ENCODE results near the gene GNA12. TPM values are rescaled to one million over a fixed set of nuclear protein-coding genes. Genes with fewer than 3 reads are reported as not detected.

Gene GNA12
- total RNA-seq, 1 donor from 2014 or later = 29.5 TPM

DNA sequence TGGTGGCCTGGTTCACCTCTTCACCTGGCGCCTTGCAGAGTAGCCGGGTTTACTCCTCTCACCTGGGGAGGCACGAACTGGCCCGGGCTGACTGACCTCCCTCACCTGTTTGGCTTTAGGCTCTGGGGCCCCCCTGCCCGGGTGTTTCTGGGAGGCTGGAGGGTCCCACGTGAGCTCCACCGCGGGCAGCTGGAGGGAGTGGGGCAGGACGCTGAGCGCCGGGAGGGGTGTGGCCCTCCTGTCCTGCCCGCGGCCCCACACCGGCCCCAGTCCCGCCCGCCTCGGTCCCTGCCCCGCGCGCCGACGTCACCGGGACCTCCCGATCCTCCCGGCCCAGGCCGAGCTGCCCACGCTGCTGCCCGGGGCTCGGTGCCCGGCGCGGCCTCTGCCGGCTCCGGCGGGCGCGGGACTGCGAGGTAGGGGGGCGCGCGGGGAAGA, 156.2 kb downstream of the GNA12 start, which contains the start of gene AMZ1:
TSS of gene AMZ1 (plus strand) at position 322 of the 438 bp plus-strand sequence. CDS start 12,250 bp downstream, outside the sequence.
- intact Hi-C loops (cut with DNase I) = loop anchor here (10.0 kb wide), 2 partner anchors 113 to 213 kb away; partner anchors contain the start of gene GRIFIN
- no peaks in the 10 kb centered on the region for H3K36me3 ChIP-seq
- H3K9me3 ChIP-seq = no peaks in the 10 kb centered on the region
- no peak for DNase-seq (ENCODE audit: extremely low spot score in 2 of 2)
- peak within 1 kb of the TSS; percentile 34 to 42 for H3K4me3 ChIP-seq
- no peak for TF ChIP-seq POLR2AphosphoS5 (IDR thresholded peaks at IDR 0.05; ENCODE audit: insufficient read depth in 1 of 2, low read depth in 1 of 2)
- TF ChIP-seq, protein P1, sequence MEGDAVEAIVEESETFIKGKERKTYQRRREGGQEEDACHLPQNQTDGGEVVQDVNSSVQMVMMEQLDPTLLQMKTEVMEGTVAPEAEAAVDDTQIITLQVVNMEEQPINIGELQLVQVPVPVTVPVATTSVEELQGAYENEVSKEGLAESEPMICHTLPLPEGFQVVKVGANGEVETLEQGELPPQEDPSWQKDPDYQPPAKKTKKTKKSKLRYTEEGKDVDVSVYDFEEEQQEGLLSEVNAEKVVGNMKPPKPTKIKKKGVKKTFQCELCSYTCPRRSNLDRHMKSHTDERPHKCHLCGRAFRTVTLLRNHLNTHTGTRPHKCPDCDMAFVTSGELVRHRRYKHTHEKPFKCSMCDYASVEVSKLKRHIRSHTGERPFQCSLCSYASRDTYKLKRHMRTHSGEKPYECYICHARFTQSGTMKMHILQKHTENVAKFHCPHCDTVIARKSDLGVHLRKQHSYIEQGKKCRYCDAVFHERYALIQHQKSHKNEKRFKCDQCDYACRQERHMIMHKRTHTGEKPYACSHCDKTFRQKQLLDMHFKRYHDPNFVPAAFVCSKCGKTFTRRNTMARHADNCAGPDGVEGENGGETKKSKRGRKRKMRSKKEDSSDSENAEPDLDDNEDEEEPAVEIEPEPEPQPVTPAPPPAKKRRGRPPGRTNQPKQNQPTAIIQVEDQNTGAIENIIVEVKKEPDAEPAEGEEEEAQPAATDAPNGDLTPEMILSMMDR (IDR thresholded peaks at IDR 0.05) = no peak
- TF ChIP-seq POLR2A (IDR thresholded peaks at IDR 0.05) = no peak
- H3K4me1 ChIP-seq = peaks cover 30% of the 10 kb centered on the region
- no peaks in the 10 kb centered on the region for H3K27me3 ChIP-seq
- H3K27ac ChIP-seq = peak within 1 kb of the TSS; percentile 76

DNA sequence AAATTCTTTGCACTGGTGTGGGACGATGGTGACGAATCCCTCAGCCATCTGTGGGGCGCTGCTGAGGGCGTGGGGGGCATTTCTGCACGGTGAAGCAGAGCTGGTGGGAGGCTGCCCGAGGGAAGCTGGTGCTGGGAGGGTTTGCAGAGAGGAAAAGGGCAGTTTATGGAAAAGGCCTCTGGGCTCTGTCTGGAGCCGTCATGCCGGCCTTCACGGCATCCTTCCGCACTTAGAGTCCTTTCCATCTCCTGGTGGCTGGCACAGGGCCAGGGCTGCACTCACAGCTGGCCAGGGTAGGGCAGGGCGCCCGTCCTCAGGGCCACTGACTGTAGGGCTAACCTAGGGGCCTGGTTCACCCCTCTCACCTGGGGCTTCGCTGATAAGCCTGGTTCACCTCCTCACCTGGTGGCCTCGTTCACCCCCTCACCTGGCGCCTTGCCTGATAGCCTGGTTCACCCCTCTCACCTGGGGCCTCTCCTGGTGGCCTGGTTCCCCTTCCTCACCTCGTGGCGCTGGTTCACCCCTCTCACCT, 156.7 kb downstream of the GNA12 start:
- H3K4me3 ChIP-seq = peak overlapping the region; percentile 34 to 42
- TF ChIP-seq POLR2A (IDR thresholded peaks at IDR 0.05) (no peak), POLR2AphosphoS5 (IDR thresholded peaks at IDR 0.05; ENCODE audit: insufficient read depth in 1 of 2, low read depth in 1 of 2) (no peak)
- TF ChIP-seq, protein P1 (IDR thresholded peaks at IDR 0.05) = no peak

DNA sequence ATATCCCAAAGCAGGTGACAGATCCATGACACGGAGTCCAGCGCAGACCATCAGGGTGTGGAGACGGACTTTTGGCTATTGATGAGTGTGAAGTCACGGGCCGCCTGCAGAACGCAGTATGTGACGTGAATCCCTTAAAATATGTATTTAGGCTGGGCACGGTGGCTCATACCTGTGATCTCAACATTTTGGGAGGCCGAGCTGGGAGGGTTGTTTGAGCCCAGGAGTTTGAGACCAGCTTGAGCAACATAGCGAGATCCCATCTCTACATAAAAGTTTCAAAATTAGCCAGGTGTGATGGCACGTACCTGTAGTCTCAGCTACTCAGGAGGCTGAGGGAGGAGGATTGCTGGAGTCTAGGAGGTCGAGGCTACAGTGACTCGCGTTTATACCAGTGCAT, 158.0 kb downstream of the GNA12 start:
- DNase-seq (ENCODE audit: extremely low spot score in 2 of 2) = no peak
- TF ChIP-seq, protein P1 (IDR thresholded peaks at IDR 0.05) = no peak
- no peak for TF ChIP-seq POLR2A (IDR thresholded peaks at IDR 0.05)
- TF ChIP-seq POLR2AphosphoS5 (IDR thresholded peaks at IDR 0.05; ENCODE audit: insufficient read depth in 1 of 2, low read depth in 1 of 2) = no peak
- H3K4me1 ChIP-seq = peaks cover 30% of the 10 kb centered on the region
- intact Hi-C loops (cut with DNase I) = loop anchor here (10.0 kb wide), 2 partner anchors 111 to 211 kb away; partner anchors contain the start of gene GRIFIN
- H3K36me3 ChIP-seq = no peaks in the 10 kb centered on the region
- H3K27me3 ChIP-seq = no peaks in the 10 kb centered on the region
- no peak overlapping the region for H3K4me3 ChIP-seq
- no peak overlapping the region for H3K27ac ChIP-seq
- no peaks in the 10 kb centered on the region for H3K9me3 ChIP-seq

More for the DNA sequence above, 156.7 kb downstream of the GNA12 start:
- DNase-seq (ENCODE audit: extremely low spot score in 2 of 2) = no peak
- Histone ChIP-seq H3K36me3 (no peaks in the 10 kb centered on the region), H3K9me3 (no peaks in the 10 kb centered on the region), H3K4me1 (peaks cover 30% of the 10 kb centered on the region), H3K27ac (no peak overlapping the region), H3K27me3 (no peaks in the 10 kb centered on the region)
- intact Hi-C loops (cut with DNase I) = loop anchor here (10.0 kb wide), 2 partner anchors 113 to 213 kb away; partner anchors contain the start of gene GRIFIN

DNA sequence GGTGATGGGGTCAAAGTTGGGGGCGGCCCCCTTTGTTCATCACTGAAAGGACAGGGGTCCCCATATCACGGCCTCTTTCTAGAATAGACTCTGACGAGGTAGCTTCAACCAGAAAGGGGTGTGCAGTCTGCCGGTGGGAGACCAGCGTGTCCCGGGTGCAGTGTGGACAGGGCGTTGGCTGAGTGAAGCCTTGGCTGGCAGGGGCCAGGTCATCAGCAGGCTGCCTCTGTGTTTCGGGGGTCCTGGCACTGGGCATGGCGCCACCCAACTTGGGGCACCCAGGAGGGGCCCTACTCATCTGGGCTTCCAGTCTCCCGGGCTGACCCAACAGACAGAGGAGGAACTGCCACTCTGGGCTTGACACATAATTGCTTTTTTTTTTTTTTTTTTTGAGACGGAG, 159.6 kb downstream of the GNA12 start:
- Histone ChIP-seq H3K9me3 (no peaks in the 10 kb centered on the region), H3K4me1 (peaks cover 31% of the 10 kb centered on the region), H3K4me3 (no peak overlapping the region), H3K27me3 (no peaks in the 10 kb centered on the region), H3K36me3 (no peaks in the 10 kb centered on the region), H3K27ac (no peak overlapping the region)
- TF ChIP-seq POLR2A (IDR thresholded peaks at IDR 0.05) = no peak
- no peak for DNase-seq (ENCODE audit: extremely low spot score in 2 of 2)
- intact Hi-C loops (cut with DNase I) = loop anchor here (10.0 kb wide), 2 partner anchors 110 to 210 kb away; partner anchors contain the start of gene GRIFIN

DNA sequence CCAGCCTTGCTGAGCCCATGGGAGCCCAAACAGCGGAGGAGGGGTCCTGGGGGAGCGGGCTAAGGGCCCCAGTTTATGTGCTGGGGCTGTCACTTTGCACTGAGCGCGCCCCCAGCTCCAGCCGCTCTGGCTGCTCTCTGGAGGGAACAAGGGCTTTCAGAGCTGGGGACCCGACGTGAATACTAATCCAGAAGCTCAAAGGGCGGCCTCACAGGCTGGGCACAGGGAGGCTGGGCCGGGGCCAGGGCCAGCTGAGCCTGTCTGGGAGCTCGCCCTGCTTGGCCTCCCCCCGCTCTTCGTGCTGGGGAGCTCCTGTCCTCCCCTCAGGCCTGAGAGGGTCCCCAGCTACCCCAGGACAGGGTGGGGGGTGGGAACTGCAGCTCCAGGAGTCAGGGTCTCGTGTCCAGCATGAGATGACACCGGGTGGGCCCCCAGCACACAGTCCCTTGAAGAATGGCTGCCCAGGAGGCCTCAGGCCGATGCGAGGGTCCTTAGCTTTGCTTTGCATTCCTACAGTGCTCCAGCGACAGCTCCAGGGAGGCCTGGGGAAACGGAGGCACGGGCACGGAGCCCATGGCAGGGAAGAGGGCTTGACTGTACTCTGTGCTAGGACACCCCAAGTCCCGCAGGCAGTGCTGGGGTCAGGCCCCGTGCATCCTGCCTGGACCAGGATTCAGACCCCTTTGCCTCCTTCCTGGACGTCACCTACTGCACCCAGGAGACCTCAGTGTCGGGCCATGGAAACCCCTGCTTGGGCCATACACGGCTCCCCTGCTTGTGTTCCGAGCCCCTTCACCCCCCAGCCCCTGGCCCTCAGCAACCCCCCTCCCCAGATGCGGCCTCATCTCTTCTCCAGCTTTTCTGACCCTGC, 161.9 kb downstream of the GNA12 start:
- H3K4me3 ChIP-seq = no peak overlapping the region
- peaks cover 23% of the 10 kb centered on the region for H3K4me1 ChIP-seq
- H3K27me3 ChIP-seq = no peaks in the 10 kb centered on the region
- DNase-seq (ENCODE audit: extremely low spot score in 2 of 2) = no peak
- TF ChIP-seq, protein P1 (IDR thresholded peaks at IDR 0.05) = no peak
- no peak for TF ChIP-seq POLR2A (IDR thresholded peaks at IDR 0.05)
- TF ChIP-seq POLR2AphosphoS5 (IDR thresholded peaks at IDR 0.05; ENCODE audit: insufficient read depth in 1 of 2, low read depth in 1 of 2) = no peak
- H3K36me3 ChIP-seq = no peaks in the 10 kb centered on the region
- H3K27ac ChIP-seq = no peak overlapping the region
- no peaks in the 10 kb centered on the region for H3K9me3 ChIP-seq
- intact Hi-C loops (cut with DNase I) = loop anchor here (10.0 kb wide), 2 partner anchors 107 to 207 kb away; partner anchors contain the start of gene GRIFIN

All from vagina (tissue), 2 donors.